PC-3 (cell line): Measurements from ENCODE around the gene THTPA. TPM values are rescaled to one million over a fixed set of nuclear protein-coding genes. Genes with fewer than 3 reads are reported as not detected.

ENCODE experiments used
- ATAC-seq: fragments of 200-7000 bp; cut with Tn5 transposase; 2 replicates; pipeline ENCODE4 v1.9.1; 2020; ENCODE audit warnings: mild to moderate bottlenecking, moderate library complexity
- BruUV-seq: library from RNA; stranded (reverse); fragments of 400-500 nt; replicated peaks from 2 replicates; lab custom pipeline; 2021; lab: Mats Ljungman, UMichigan
- CTCF ChIA-PET: fragments of 300-600 bp; sonication (Branson Sonifier 250); formaldehyde crosslinking; loops from one replicate; lab custom pipeline; 2022; ENCODE audit warnings: antibody characterized with exemption; lab: Charles Lee
- POLR2A ChIA-PET: fragments of 300-600 bp; sonication (Branson Sonifier 250); formaldehyde crosslinking; loops from one replicate; lab custom pipeline; 2022; ENCODE audit warnings: antibody characterized with exemption; ENCODE audit not compliant: unreplicated experiment; lab: Charles Lee
- DNase-seq: peaks from one replicate; pipeline ENCODE4 v3.0.0-alpha.2; 2015
- H2AFZ ChIP-seq: fragments of 300-600 bp; sonication (generic); 2 replicates; pipeline ENCODE4 v1.6.0; 2016; ENCODE audit warnings: antibody characterized with exemption, low read length
- H3F3A ChIP-seq: fragments of 300-600 bp; sonication (generic); one replicate; pipeline ENCODE4 v1.6.0; 2017; ENCODE audit warnings: antibody characterized with exemption, low read length, control low read depth, mild to moderate bottlenecking; ENCODE audit not compliant: unreplicated experiment
- H3K27ac ChIP-seq: fragments of 300-600 bp; sonication (generic); 2 replicates; pipeline ENCODE4 v1.5.1; 2016; ENCODE audit warnings: mild to moderate bottlenecking, low read length
- H3K27me3 ChIP-seq: fragments of 300-600 bp; sonication (generic); 2 replicates; pipeline ENCODE4 v1.6.1; 2016; ENCODE audit warnings: low read length, mixed read lengths
- H3K36me3 ChIP-seq: fragments of 300-600 bp; sonication (generic); 2 replicates; pipeline ENCODE4 v1.6.1; 2016; ENCODE audit warnings: low read depth, mixed run types, low read length, mixed read lengths
- H3K4me1 ChIP-seq: fragments of 300-600 bp; sonication (generic); 2 replicates; pipeline ENCODE4 v1.5.1; 2016; ENCODE audit warnings: low read length; ENCODE audit not compliant: insufficient read depth
- H3K4me2 ChIP-seq: fragments of 300-600 bp; sonication (generic); 2 replicates; pipeline ENCODE4 v1.6.0; 2016; ENCODE audit warnings: low read length
- H3K4me3 ChIP-seq: fragments of 300-600 bp; sonication (generic); 2 replicates; pipeline ENCODE4 v1.5.1; 2016; ENCODE audit warnings: mild to moderate bottlenecking, low read length, mixed read lengths
- H3K79me2 ChIP-seq: fragments of 300-600 bp; sonication (generic); 2 replicates; pipeline ENCODE4 v1.6.1; 2017; ENCODE audit warnings: low read length, mixed read lengths
- H3K9ac ChIP-seq: fragments of 300-600 bp; sonication (generic); 2 replicates; pipeline ENCODE4 v1.6.0; 2016; ENCODE audit warnings: mild to moderate bottlenecking, low read length
- H3K9me2 ChIP-seq: fragments of 300-600 bp; sonication (generic); replicated peaks from 2 replicates; pipeline ENCODE4 v1.6.1; 2016; ENCODE audit warnings: mixed run types, low read length, mixed read lengths
- H3K9me3 ChIP-seq: fragments of 300-600 bp; sonication (generic); 2 replicates; pipeline ENCODE4 v1.6.1; 2016; ENCODE audit warnings: low read length, mixed read lengths
- H4K20me1 ChIP-seq: fragments of 300-600 bp; sonication (generic); 2 replicates; pipeline ENCODE4 v1.6.1; 2016; ENCODE audit warnings: low read length, mixed read lengths
- CTCF ChIP-seq: fragments of 300-600 bp; sonication (generic); conservative IDR thresholded peaks from 2 replicates; pipeline ENCODE4 v1.5.1; 2017; ENCODE audit warnings: antibody characterized with exemption, low read depth, mild to moderate bottlenecking, low read length
- EZH2 ChIP-seq: fragments of 300-600 bp; sonication (generic); IDR thresholded peaks from one replicate; pipeline ENCODE4 v1.6.1; 2017; ENCODE audit warnings: antibody characterized with exemption, mild to moderate bottlenecking, low read length; ENCODE audit not compliant: unreplicated experiment
- EZH2phosphoT487 ChIP-seq: fragments of 300-600 bp; sonication (generic); IDR thresholded peaks from 2 replicates; pipeline ENCODE4 v1.6.1; 2018; ENCODE audit warnings: mild to moderate bottlenecking, antibody characterized with exemption, low read length, borderline replicate concordance
- intact Hi-C: fragments of 100-400 bp; cut with micrococcal nuclease; formaldehyde crosslinking; loops from 2 replicates; pipeline ENCODE4 v1.9.0; 2023
- total RNA-seq: library from RNA; depleted of rRNA; stranded (reverse); fragments of >200 nt; gene quantifications from 2 replicates; pipeline ENCODE4 v1.2.3, GENCODE V29; 2014

The THTPA gene
- total RNA-seq, 1 experiment from 2014 or later = 13.0 TPM

- Histone ChIP-seq H3K79me2 (no peaks in the 10 kb centered on the region), H3K9ac (no peak overlapping the region), H3K4me3 (no peak overlapping the region), H3K27me3 (peaks cover 34% of the 10 kb centered on the region), H3K9me2 (no peaks in the 10 kb centered on the region), H3K9me3 (no peaks in the 10 kb centered on the region), H3F3A (no peaks in the 10 kb centered on the region), H3K4me1 (no peaks in the 10 kb centered on the region), H3K27ac (no peak overlapping the region), H2AFZ (no peak overlapping the region), H3K4me2 (no peak overlapping the region), H3K36me3 (no peaks in the 10 kb centered on the region), H4K20me1 (no peaks in the 10 kb centered on the region)
- TF ChIP-seq EZH2phosphoT487 (no peak), CTCF (no peak), EZH2 (no peak)
- no peak for DNase-seq
- intact Hi-C loops = no loop called here
- ChIA-PET CTCF (no interaction called here), POLR2A (no interaction called here)
- ATAC-seq = no peak
- BruUV-seq = no TSS peak
Observed at GRCh38 chr14:23604148-23604547, 48.1 kb downstream of the THTPA start.

- Histone ChIP-seq H2AFZ (no peak overlapping the region), H3K4me2 (no peak overlapping the region), H3K9me2 (no peaks in the 10 kb centered on the region), H3K4me1 (no peaks in the 10 kb centered on the region), H3K4me3 (no peak overlapping the region), H3K27me3 (peaks cover 34% of the 10 kb centered on the region), H3K9ac (no peak overlapping the region), H4K20me1 (no peaks in the 10 kb centered on the region), H3K9me3 (no peaks in the 10 kb centered on the region), H3K27ac (no peak overlapping the region), H3K36me3 (no peaks in the 10 kb centered on the region), H3F3A (no peaks in the 10 kb centered on the region), H3K79me2 (no peaks in the 10 kb centered on the region)
- BruUV-seq = no TSS peak
- ChIA-PET POLR2A (no interaction called here), CTCF (no interaction called here)
- ATAC-seq (no peak), DNase-seq (no peak)
- TF ChIP-seq EZH2phosphoT487 (no peak), EZH2 (no peak), CTCF (no peak)
- intact Hi-C loops = no loop called here
Observed at GRCh38 chr14:23604675-23605170, 48.7 kb downstream of the THTPA start.

- peaks cover 37% of the 10 kb centered on the region for H3K27me3 ChIP-seq
- DNase-seq = no peak
- H3K9me3 ChIP-seq = no peaks in the 10 kb centered on the region
- H2AFZ ChIP-seq = no peak overlapping the region
- no peak for ATAC-seq
- H3F3A ChIP-seq = no peaks in the 10 kb centered on the region
- H3K27ac ChIP-seq = no peak overlapping the region
- BruUV-seq = no TSS peak
- H3K36me3 ChIP-seq = no peaks in the 10 kb centered on the region
- no peak overlapping the region for H3K4me2 ChIP-seq
- H4K20me1 ChIP-seq = no peaks in the 10 kb centered on the region
- H3K79me2 ChIP-seq = no peaks in the 10 kb centered on the region
- ChIA-PET CTCF (no interaction called here), POLR2A (no interaction called here)
- no peaks in the 10 kb centered on the region for H3K9me2 ChIP-seq
- TF ChIP-seq EZH2 (no peak), CTCF (no peak), EZH2phosphoT487 (no peak)
- H3K9ac ChIP-seq = no peak overlapping the region
- H3K4me1 ChIP-seq = peaks cover 4% of the 10 kb centered on the region
- intact Hi-C loops = no loop called here
- H3K4me3 ChIP-seq = no peak overlapping the region
Observed at GRCh38 chr14:23605931-23606585, 50.0 kb downstream of the THTPA start.
